Middle frontal gyrus (tissue), 1 donor: ENCODE data around the gene CYSTM1.

Experiments
- DNase-seq: peaks from one replicate; pipeline ENCODE4 v3.0.0-alpha.2; 2015; ENCODE audit warnings: low spot score; ENCODE audit errors: extremely low spot score

The CYSTM1 gene

DNA sequence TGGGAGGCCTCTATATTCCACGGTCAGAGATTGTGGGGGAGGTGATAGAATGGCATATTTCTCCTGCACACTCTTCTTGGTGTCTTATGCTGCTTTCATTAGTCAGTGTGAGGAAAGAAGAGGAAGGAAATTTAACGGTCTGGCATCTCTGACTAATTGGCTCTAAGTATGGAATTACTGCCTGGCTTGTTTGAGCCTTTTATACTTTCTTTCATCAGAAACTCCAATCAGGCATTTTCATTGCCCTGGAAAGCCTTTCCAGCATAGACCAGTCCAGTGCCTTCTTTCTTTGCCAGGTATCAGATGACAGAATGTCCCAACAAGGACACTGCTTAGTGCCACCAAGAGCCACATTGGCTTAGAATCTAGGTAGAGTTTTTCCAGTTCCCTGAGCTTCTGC, 30.2 kb downstream of the CYSTM1 start:
- DNase-seq: no peak

DNA sequence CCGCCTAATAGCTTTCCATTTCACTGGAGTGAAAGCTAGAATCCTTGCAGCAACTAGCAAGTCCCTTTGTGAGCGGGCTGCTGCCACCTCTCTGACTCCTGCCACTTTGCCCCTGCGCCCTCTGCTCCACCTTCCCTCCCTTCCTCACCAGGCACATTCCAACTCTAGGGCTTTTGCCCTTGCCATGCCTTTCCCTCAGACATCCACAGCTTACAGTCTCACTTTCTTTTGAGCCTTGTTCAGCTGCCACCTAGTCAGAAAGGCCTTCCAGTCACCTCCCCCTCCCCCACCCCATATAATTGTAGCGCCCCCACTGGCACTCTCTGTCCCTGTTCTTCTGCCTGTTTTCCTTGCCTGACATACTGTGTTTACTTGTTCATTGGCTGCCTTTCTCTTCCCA, 31.0 kb downstream of the CYSTM1 start:
- DNase-seq: no peak

DNA sequence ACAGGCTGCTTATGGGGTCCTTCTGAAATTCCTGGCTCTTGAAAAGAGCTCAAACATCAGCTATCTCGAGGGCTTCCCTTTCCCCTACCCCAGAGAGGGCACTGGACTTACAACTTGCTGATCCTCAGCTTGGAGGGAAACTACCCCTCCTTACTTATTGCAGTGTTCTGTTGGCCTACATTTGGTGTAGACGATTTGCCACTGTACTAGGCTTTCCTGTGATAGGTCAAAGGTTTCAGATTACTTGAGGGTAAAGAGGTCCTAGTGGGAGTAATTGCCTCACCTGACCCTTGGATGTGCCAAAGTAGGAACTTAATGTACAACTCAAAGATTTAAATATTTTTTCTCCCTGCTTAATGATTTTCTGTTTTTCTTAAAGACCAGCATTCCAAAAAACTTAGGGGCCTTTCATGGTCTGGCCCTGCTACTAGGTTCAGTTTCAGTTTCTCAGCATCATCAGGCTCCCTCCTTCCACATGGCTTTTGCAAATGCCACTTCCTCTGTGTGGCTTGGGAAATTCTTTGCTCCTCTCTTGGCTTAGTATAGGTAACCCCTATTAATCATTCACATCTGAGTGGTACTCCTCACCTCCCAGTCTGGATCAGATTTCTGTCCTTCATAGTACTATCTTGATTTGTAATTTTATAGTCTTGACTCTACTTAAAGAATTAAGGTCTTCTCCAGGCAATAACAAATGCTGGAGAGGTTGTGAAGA, 32.4 kb downstream of the CYSTM1 start:
- DNase-seq: no peak

DNA sequence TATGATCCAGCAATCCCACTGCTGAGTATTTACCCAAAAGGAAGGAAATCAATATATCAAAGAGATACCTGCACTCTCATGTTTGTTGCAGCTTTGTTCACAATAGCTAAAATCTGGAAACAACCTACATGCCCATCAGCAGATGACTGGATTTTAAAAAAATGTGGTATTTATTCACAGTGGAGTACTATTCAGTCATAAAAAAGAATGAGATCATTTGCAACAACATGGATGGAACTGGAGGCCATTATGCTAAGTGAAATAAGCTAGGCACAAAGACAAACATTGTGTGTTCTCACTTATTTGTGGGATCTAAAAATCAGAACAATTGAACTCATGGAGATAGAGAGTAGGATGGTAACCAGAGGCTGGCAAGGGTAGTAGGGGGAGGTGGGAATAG, 33.1 kb downstream of the CYSTM1 start:
- DNase-seq: no peak

DNA sequence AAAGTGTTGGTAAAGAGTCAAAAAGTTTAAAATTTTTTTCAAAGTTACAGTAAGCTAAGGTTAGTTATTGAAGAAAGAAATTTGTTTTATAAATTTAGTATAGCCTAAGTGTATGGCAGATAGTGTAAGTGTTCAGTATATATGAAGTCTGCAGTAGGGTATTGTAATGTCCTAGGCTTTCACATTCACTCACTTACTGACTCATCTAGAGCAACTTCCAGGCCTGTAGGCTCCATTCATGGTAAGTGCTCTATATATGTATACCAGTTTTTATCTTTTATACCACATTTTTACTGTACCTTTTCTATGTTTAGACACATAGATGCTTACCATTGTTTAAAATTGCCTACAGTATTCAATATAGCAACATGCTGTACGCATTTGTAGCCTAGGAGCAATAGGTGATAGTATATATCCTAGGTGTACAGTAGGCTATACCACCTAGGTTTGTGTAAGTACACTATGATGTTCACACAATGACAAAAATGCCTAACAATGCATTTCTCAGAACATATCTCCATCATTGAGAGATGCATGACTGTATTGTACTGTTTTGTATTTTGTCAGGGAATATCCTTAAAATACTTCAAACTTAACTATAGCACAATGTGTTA, 38.5 kb downstream of the CYSTM1 start:
- DNase-seq: no peak

DNA sequence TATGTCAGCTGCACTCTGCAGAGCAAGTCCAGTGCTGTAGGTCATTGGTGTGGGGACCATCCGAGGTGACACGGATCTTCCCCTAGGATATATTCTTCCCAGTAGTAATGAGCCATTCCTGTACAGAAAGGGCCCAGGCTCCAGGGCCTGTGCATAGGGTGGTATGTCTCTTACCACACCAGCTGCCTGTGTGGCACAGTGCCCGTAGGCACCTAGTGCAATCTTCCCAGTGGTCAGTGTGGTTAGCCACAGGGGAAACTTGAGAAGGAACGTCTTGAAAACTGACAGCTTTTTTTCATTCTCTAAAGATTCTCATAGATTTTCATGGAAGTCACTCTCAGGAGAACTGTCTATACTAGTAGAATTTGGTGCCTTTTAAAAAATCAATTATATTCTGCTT, 39.8 kb downstream of the CYSTM1 start:
- no peak for DNase-seq

DNA sequence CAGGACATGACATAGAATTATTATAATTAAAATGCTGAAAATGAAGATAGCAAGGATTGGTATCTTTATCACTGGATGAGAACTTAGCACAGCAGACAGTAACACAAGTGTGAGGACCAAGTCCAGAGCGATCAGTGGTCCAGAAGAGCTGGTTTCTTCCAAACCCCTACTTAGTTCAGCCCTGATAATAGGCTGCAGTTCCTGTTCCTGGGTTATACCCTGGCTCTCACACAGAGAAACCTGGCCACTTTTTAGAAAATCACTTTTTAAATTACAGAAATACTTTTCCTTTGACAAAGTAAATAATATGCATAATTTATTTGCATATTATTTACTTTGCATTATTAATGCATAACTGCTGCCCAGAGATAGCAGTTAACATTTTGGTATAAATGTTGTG, 40.3 kb downstream of the CYSTM1 start:
- DNase-seq: no peak

DNA sequence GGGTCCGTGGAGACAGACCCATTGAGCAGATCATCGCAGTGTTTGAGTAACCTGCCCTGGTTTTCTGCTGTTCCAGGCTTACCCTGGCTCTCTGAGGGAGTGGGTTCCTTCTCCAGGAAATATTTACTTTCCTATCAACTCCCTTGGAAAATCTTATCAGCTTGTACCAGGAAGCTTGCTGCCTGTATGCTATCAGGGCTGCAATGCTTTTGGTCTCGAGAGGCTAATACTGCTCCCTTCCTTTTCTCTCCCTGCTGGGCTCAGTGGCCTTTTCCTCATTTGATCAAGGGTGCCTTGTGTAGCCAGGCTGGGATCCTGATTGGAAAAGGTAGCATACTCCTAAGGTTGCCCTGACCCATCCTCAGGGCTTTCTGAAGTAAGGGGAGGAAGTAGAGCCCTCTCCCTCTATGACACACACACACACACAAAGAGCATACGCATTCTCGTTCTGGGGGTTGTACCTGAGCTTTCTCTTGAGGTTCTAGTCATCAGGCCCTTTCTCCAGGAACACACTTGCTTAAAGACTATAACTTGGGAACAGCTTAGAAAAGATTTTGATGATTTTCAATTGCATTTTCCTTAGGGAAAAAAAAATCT, 41.6 kb downstream of the CYSTM1 start:
- no peak for DNase-seq

DNA sequence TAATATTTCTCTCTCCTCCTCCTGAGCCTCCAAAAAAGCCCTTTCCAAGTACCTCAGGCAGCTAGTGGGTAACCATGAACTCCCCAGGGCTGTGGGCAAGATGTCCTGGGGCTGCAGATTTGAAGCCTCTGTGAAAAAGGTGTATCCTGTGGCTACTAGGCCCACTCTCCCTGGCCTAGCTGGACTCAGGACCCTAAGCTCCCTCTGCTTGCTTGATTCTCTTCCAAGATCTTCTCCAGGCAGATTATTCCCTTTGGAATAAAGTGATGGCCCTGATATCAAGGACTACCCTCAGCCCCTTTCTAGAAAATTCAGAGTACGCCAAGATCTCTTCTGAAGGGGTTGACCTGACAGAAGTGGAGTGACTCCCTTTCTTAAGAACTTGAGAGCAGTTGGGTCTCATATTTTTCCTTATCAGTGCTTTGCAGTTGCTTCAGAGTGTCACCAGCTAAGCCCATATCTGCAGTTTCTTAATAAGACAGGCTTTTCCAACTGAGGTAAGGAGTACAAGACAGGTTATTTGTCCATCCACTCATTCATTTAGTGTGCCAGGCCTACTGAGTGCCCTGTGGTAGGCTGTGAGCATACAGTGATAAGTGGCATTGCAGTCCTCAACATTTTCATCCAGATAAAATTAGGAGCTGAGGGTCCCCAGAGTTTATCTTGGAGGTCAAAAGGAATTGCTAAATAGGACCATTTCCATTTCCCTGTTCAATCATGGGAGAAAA, 42.5 kb downstream of the CYSTM1 start:
- no peak for DNase-seq

DNA sequence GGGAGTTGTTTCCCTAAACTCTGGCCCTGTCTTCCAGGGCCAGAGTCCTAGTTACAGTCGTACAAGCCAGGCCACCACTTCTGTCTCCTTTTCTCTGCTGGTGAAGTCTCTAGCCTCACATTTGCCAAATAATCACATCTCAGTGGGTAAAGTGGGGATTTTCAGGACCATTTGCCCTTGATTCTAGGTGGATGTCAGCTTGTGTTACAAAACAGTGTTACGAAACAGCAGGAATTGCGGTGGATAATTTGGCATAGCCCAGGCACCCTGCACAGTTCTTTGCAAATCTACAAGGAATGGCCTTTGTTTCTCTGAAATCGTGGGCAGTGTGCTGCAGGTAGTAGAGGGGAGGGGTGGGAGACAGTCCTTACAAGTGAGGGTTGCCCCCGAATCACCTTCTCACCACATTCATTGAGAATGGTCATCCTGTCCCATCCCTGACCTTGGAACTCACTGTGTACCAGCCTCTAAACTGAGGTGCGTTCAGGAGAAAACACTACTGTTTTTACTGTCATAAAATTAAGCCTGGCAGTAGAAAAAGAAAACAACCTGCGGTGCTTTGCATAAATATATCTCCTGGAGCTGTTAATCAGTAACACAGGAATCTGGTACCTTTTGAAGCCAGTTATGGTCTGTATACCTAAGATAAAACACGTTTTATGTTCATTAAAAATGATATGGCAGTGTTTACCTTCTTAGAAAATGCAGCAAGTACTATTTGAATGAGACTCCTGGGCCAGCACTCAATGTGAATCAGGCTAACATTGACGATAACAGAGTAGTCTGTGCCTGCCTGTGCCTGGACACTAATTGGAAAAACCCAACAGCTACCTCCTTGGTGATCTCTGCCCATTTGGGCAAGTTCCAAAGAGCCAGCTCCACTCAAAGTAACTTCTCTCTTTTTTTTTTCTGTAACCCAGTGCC, 44.3 kb downstream of the CYSTM1 start:
- no peak for DNase-seq

DNA sequence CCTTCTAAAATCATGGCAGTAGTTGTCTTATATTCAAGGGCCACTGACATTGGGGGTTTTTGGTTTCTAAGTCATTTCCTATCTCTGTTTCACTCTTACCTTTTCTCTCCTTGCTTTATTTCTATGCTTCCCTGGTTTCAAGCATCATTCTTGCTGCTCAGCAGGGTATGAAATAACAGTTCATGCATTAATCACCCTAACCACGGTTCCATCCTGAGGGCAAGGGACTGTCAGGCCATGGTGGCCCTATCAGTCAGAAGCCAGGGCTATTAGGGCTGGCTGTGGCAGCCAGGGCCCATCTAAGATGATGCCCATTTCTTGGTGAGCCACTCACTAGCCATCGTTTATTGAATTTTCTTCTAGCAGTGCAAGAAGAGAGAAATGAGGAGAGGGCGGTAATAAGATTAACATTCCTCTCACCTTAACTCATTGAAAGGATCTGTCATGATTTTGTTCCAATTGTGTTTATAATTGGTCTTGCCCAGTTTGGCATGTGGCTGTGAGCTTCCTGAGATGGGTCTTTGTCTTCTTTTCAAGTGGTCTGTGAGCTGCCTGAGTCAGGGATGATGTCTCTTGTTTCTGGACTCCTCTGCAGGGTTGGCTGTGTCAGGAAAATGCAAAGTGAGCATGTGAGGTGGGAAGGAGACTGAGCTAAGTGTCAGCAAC, 45.2 kb downstream of the CYSTM1 start:
- no peak for DNase-seq

DNA sequence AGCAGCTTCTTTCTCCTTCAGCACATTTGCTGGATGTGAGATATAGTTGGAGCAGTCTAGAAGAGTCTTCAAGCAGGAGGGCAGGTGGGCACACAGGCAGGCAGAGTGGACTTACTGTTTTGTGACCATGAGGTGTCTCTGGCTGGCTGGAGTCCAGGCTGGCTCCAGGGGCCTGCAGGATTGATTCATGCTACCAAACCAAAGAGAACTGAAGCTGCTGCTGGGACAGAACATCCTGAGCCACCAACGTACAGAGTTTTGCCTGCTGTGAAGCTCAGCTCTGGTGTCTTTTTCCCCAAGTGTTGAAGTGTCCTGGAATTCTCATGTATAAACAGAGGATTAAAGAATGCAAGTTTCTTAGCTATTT, 45.7 kb downstream of the CYSTM1 start:
- DNase-seq: no peak

DNA sequence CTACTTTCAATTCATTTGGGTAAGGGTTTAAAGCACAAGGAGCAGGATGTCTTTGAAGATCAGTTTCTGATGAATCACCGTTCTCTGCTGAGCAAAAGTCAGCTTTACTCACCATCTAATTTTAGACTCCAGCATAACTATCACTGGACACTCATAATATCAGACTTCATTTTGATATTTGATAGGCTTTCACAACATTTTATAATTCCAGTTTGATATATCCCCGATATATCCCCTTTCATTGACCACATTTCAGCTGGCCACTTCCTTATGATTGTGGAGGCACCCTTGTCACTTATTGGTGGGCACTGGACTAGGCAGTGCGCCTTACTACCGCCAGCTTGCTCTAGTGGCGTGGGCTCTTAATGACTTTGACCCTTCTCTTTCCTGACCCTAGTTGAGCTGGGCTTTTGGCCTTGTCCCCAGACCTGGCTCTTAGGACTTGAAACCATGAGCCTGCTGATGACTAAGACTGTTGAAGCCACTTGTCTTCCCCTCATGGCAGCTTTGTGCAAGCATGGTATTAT, 46.8 kb downstream of the CYSTM1 start:
- no peak for DNase-seq

DNA sequence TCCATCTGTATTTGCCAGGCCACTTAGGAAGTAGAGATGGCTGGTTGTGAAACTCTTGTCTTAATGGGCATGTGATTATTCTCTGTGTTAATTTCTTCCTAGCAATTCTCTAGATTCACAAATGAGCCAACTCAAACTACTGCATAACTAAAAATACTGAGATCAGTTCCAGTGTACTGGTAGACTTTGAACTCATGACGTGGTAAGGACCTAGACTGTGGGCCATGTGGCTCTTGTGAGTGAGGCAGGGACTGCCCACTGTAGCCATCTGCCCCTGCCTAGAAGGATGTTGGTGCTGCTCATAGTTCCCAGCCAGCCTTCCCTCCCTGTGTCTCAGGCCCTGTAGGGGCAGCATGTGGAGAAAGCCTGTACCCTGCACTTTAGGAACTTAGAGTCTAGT, 47.4 kb downstream of the CYSTM1 start:
- no peak for DNase-seq

DNA sequence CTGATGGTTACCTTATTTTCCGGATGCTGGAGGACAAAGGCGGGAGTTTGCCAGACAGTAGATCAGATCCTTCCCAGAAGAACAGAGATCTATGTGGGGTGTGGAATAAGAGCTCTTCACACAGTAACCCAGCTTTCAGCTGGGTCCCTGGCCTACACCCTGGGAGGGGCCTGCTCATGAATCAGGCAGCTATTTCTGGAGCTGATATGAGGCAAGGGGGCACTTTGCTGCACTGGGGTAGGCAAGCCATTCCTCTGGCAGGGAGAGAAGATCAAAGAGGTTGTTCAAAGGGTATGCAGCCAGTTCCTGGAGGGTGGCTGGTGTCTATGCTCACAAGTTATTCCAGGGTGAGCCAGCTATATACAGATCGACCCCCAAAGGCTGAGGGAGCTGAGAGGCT, 48.6 kb downstream of the CYSTM1 start:
- DNase-seq: no peak

DNA sequence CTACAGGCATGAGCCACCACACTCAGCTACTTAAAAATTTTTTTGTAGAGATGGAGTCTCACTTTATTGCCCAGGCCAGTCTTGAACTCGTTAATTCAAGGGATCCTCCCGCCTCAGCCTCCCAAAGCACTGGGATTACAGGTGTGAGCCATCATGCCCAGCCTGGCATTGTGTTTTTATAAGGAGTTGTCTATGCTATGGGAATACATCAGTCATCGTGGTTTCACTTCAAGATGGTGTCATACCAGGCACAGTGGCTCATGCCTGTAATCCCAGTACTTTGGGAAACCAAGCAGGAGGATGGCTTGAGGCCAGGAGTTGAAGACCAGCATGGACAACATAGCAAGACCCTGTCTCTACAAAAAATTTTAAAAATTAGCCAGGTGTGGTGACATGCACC, 49.7 kb downstream of the CYSTM1 start:
- DNase-seq: no peak

DNA sequence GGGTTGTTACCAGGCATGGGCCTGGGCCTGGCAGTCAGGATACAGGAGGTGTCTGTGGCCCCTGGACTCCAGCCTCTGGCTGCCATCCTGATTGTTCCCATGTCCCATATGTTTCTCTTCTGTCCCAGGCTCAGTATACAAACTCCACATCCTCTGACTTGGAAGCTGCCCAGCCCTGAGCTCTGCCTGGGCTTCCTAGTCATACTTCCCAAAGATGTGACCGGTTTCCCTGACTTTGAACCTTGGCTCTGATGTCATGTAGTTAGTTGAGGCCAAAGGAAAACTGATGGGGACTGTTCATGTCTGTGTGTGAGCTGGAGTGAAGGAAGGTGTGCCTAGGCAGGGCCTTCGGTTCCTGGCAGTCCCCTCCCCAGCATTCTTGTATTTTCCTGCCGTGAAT, 50.4 kb downstream of the CYSTM1 start:
- DNase-seq: no peak

DNA sequence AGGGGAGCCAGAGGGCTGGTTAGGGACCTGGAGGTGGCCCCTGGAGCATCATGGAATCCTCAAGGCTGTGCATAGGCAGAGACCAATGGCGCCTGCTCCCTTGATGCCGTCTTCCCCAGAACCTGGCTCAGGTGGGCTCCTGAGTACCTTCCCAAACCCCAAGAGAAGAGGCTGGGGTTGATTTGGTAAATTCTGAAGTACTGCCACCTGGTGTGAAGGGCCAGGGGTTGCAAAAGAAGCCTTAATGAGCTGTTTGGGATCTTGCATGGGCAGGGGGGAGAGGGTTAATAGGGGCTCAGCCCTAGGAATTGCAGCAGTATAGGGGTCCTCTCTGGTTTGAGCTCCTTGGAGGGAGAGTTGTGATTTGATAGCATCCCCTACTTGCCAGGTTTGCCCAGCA, 52.1 kb downstream of the CYSTM1 start:
- no peak for DNase-seq

DNA sequence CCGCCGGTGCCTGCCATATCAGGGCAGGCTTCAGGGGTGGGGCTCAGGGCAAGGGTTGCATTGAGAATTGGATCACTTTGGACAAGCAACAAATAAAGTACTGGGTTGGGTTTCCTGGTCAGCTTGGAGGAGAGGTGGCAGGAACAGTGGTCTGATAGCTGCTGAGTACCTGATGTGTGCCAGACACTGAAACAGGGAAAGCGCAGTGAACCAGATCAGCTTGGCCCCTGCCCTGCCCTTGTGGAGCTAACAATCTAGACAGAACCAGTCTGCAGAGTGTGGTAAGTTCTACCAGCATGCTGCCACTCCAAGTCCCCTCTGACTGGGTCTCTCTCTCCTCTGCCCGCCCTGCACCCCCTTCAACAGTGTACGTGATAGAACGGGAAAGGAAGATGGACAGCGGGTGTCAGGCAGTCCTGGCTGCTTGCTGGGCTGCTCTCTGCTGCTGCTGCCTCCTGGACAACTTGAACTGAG, 53.4 kb downstream of the CYSTM1 start:
- no peak for DNase-seq

DNA sequence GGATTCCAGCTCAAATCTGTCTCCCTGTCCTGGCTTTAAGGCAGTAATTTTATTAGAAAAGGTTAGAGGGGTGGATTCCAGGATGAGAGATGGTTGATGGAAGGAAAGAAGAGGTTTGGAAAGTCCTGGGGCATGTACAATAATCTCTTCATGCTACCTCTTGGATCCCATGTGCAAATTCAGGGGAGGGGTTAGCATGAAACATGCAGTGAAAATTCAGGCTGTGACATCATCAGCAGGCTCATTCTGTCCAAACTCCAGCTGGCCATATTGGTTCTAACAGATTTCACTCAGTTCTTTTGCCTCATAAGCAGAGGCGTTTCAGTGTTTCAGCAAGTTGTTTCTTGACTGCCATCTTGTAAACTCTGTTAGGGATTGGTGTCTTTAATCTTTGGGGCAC, 55.4 kb downstream of the CYSTM1 start:
- no peak for DNase-seq
